Neural cell (in vitro differentiated cells): ENCODE results near the gene CFAP161.

Experiments
- EP300 ChIP-seq: fragments of 450-650 bp; conservative IDR thresholded peaks from 2 replicates; pipeline ENCODE4 v1.6.1; 2014; ENCODE audit warnings: antibody characterized with exemption, mild to moderate bottlenecking, moderate library complexity; ENCODE audit not compliant: poor library complexity, severe bottlenecking
- EZH2 ChIP-seq: fragments of 200-600, 300-800 bp; shearing (Covaris generic), sonication (generic); IDR thresholded peaks from 2 replicates; pipeline ENCODE4 v1.6.1; 2014; ENCODE audit warnings: antibody characterized with exemption, low read length, borderline replicate concordance, mild to moderate bottlenecking; ENCODE audit not compliant: insufficient read depth, poor library complexity, severe bottlenecking
- POLR2AphosphoS5 ChIP-seq: IDR thresholded peaks from 2 replicates; pipeline ENCODE4 v1.6.1; 2012
- REST ChIP-seq: IDR thresholded peaks from 2 replicates; pipeline ENCODE4 v1.6.1; 2012; ENCODE audit warnings: borderline replicate concordance
- TF ChIP-seq, protein P1 (sequence below): fragments of 450-650 bp; IDR thresholded peaks from 2 replicates; pipeline ENCODE4 v1.5.1; 2014; ENCODE audit warnings: antibody characterized with exemption, mild to moderate bottlenecking, moderate library complexity; ENCODE audit not compliant: poor library complexity, severe bottlenecking

- TF ChIP-seq, protein P1, sequence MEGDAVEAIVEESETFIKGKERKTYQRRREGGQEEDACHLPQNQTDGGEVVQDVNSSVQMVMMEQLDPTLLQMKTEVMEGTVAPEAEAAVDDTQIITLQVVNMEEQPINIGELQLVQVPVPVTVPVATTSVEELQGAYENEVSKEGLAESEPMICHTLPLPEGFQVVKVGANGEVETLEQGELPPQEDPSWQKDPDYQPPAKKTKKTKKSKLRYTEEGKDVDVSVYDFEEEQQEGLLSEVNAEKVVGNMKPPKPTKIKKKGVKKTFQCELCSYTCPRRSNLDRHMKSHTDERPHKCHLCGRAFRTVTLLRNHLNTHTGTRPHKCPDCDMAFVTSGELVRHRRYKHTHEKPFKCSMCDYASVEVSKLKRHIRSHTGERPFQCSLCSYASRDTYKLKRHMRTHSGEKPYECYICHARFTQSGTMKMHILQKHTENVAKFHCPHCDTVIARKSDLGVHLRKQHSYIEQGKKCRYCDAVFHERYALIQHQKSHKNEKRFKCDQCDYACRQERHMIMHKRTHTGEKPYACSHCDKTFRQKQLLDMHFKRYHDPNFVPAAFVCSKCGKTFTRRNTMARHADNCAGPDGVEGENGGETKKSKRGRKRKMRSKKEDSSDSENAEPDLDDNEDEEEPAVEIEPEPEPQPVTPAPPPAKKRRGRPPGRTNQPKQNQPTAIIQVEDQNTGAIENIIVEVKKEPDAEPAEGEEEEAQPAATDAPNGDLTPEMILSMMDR, result no peak
- TF ChIP-seq REST (no peak), EZH2 (no peak), POLR2AphosphoS5 (no peak), EP300 (no peak)
These were observed 23.3 kb downstream of the CFAP161 start for GRCh38 chr15:81157195-81157938.
